Type B pancreatic cell (in vitro differentiated cells): ENCODE measurements around the gene LSS. TPM values are rescaled to one million over a fixed set of nuclear protein-coding genes. Genes with fewer than 3 reads are reported as not detected.
"Not testable (repeated sequence)": the region's sequence is repeated elsewhere in the genome, so short reads cannot be mapped to it uniquely, and the experiment has no call there.

Experiments
- DNase-seq: peaks from one replicate; pipeline ENCODE4 v3.0.0; 2021; ENCODE audit warnings: mixed read lengths; ENCODE audit not compliant: unreplicated experiment; ENCODE audit errors: extremely low spot score
- H3K27ac Mint-ChIP-seq: 2 replicates; pipeline ENCODE4 v1.8.0; 2021; ENCODE audit warnings: mild to moderate bottlenecking, mixed read lengths
- H3K27me3 Mint-ChIP-seq: 2 replicates; pipeline ENCODE4 v1.8.0; 2021; ENCODE audit warnings: mixed read lengths
- H3K36me3 Mint-ChIP-seq: 2 replicates; pipeline ENCODE4 v1.8.0; 2021; ENCODE audit warnings: mixed read lengths
- H3K4me1 Mint-ChIP-seq: one replicate; pipeline ENCODE4 v1.8.0; 2021; ENCODE audit warnings: mixed read lengths; ENCODE audit not compliant: unreplicated experiment
- H3K4me3 Mint-ChIP-seq: 2 replicates; pipeline ENCODE4 v1.8.0; 2021; ENCODE audit warnings: mild to moderate bottlenecking, mixed read lengths
- H3K9me3 Mint-ChIP-seq: 2 replicates; pipeline ENCODE4 v1.8.0; 2021; ENCODE audit warnings: mixed read lengths
- CTCF ChIP-seq: fragments of 200-600 bp; sonication (generic); conservative IDR thresholded peaks from 2 replicates; pipeline ENCODE4 v1.5.0; 2021; ENCODE audit warnings: antibody characterized with exemption, mild to moderate bottlenecking
- total RNA-seq: library from RNA; stranded (reverse); gene quantifications from 2 replicates; pipeline ENCODE4 v1.2.1, GENCODE V29; 2021; ENCODE audit warnings: low replicate concordance

Gene LSS
- total RNA-seq, 1 donor from 2014 or later: 70.2 TPM

GRCh38 chr21:46150073-46150472 lies 78.5 kb downstream of the LSS start:
- Mint-ChIP-seq H3K36me3 (no peaks in the 10 kb centered on the region), H3K27ac (no peak overlapping the region), H3K4me3 (no peak overlapping the region), H3K4me1 (peaks cover 10% of the 10 kb centered on the region), H3K9me3 (no peaks in the 10 kb centered on the region), H3K27me3 (no peaks in the 10 kb centered on the region)
- TF ChIP-seq CTCF: no peak
- DNase-seq: no peak

- Mint-ChIP-seq H3K36me3 (no peaks in the 10 kb centered on the region), H3K4me1 (peaks cover 10% of the 10 kb centered on the region), H3K9me3 (no peaks in the 10 kb centered on the region), H3K4me3 (no peak overlapping the region), H3K27me3 (no peaks in the 10 kb centered on the region), H3K27ac (no peak overlapping the region)
- no peak for TF ChIP-seq CTCF
- DNase-seq: no peak
Measured at GRCh38 chr21:46149205-46149901, 79.2 kb downstream of the LSS start.

- no peak for TF ChIP-seq CTCF
- Mint-ChIP-seq H3K27me3 (peaks cover 3% of the 10 kb centered on the region), H3K4me3 (no peak overlapping the region), H3K36me3 (no peaks in the 10 kb centered on the region), H3K9me3 (no peaks in the 10 kb centered on the region), H3K27ac (no peak overlapping the region), H3K4me1 (peaks cover 18% of the 10 kb centered on the region)
- no peak for DNase-seq
Measured at GRCh38 chr21:46148106-46148505, 80.5 kb downstream of the LSS start.

GRCh38 chr21:46147429-46147828 lies 81.1 kb downstream of the LSS start:
- not testable (repeated sequence) for H3K4me3 Mint-ChIP-seq, H3K36me3 Mint-ChIP-seq, H3K9me3 Mint-ChIP-seq, H3K27me3 Mint-ChIP-seq, DNase-seq, H3K27ac Mint-ChIP-seq
- peak; percentile 64 for TF ChIP-seq CTCF
- peaks cover 18% of the 10 kb centered on the region for H3K4me1 Mint-ChIP-seq

- no peak for TF ChIP-seq CTCF
- Mint-ChIP-seq H3K27ac (peak overlapping the region; percentile 42), H3K4me3 (peak overlapping the region; percentile 10), H3K27me3 (peaks cover 12% of the 10 kb centered on the region), H3K9me3 (no peaks in the 10 kb centered on the region), H3K4me1 (peaks cover 18% of the 10 kb centered on the region), H3K36me3 (no peaks in the 10 kb centered on the region)
- DNase-seq: no peak
Measured at GRCh38 chr21:46146856-46147255, 81.7 kb downstream of the LSS start.
